ENCODE results near the gene C19orf25. TPM values are rescaled to one million over a fixed set of nuclear protein-coding genes. Genes with fewer than 3 reads are reported as not detected.

C19orf25 gene
- total RNA-seq, 6 experiments from 2014 or later, result 12.2 to 32.7 (median 15.3) TPM

DNA sequence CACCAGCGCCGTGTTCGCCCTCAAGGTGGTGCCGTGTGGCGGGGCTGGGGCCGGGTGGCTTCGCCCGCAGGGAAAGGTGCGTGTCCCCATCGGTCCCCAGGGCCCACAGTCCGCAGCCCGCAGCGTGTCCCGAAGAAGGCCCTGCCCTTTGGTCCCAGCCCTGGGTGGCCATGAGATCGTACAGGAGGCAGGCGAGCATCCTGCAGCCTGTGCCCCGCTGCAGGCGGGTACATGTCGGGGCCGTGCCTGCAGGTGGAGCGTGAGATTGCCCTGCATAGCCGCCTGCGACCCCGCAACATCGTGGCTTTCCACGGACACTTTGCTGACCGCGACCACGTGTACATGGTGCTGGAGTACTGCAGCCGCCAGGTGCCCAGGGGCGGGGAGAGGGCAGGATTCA lies 46.3 kb upstream of the C19orf25 start:
- intact Hi-C loops (cut with DNase I), result no loop called here
- no peak for TF ChIP-seq POLR2A (IDR thresholded peaks at IDR 0.05)
- TF ChIP-seq, protein P1, sequence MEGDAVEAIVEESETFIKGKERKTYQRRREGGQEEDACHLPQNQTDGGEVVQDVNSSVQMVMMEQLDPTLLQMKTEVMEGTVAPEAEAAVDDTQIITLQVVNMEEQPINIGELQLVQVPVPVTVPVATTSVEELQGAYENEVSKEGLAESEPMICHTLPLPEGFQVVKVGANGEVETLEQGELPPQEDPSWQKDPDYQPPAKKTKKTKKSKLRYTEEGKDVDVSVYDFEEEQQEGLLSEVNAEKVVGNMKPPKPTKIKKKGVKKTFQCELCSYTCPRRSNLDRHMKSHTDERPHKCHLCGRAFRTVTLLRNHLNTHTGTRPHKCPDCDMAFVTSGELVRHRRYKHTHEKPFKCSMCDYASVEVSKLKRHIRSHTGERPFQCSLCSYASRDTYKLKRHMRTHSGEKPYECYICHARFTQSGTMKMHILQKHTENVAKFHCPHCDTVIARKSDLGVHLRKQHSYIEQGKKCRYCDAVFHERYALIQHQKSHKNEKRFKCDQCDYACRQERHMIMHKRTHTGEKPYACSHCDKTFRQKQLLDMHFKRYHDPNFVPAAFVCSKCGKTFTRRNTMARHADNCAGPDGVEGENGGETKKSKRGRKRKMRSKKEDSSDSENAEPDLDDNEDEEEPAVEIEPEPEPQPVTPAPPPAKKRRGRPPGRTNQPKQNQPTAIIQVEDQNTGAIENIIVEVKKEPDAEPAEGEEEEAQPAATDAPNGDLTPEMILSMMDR (IDR thresholded peaks at IDR 0.05), result no peak
- no peaks in the 10 kb centered on the region for H3K4me1 ChIP-seq
- WGBS (ENCODE audit: insufficient coverage, low coverage, low lambda C conversion rate, missing lambda C conversion rate), result no CpG with 5 or more reads among the region's 31 CpGs
- no peaks in the 10 kb centered on the region for H3K36me3 ChIP-seq
- DNase-seq (no peak), ATAC-seq (no peak)
- no peaks in the 10 kb centered on the region for H3K9me3 ChIP-seq
- no peaks in the 10 kb centered on the region for H3K27me3 ChIP-seq
- no peak overlapping the region for H3K27ac ChIP-seq
- H3K4me3 ChIP-seq, result no peak overlapping the region

DNA sequence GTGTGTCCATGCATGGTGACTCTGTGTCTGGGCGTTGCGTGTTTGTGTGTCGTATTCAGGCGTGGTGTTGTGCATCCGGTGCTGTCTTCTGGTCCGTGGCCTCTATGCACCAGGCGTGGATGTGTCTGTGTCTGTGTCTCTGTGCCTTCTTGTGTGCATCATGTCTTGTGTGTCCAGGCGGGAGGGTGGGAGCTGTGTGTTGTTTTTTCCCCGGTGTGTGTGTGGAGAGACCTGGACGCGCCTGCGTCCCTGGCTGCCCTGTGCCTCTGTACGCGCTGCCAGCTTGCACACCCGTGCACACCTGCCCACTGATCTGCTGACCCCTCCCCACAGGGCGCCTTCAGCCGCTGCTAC lies 45.9 kb upstream of the C19orf25 start:
- Histone ChIP-seq H3K9me3 (no peaks in the 10 kb centered on the region), H3K27ac (no peak overlapping the region), H3K4me1 (no peaks in the 10 kb centered on the region), H3K4me3 (no peak overlapping the region), H3K27me3 (no peaks in the 10 kb centered on the region), H3K36me3 (no peaks in the 10 kb centered on the region)
- no peak for DNase-seq
- ATAC-seq, result no peak
- no peak for TF ChIP-seq POLR2A (IDR thresholded peaks at IDR 0.05)
- TF ChIP-seq, protein P1 (IDR thresholded peaks at IDR 0.05), result no peak
- intact Hi-C loops (cut with DNase I), result no loop called here
- WGBS (ENCODE audit: insufficient coverage, low coverage, low lambda C conversion rate, missing lambda C conversion rate), result 80% methylated on average over 1 of the region's 17 CpGs

DNA sequence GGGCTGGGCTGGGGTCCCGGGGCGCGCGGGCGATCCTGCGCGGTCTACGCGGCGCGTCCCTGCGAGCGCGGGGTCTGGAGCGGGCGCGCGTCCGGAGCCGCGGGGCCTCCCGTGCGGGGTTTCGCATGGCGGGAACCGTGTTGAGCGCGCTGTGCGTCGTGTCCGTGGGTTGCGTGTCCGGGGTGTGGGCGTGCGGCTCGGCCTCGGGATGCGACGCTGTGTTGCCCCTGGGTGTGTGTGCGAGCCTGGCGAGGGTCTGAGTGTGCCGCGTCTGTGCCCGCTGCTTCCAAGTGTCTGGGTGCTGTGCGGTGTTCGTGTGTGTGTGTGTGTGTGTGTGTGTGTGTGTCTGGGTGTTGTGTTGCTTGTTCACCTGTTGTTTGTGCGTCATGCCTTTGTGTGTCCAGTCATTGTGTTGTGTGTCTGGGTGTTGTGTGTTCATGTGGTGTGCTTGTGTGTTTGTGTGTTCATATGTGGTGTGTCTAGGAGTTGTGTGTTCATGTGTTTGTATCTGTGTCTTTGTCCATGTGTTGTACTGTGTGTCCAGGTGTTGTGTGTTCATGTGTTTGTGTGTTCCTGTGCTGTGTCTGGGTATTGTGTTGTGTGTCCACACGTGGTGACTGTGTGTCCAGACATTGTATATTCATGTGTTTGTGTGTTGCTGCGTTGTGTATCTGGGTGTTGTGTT lies 45.4 kb upstream of the C19orf25 start:
- Histone ChIP-seq H3K36me3 (no peaks in the 10 kb centered on the region), H3K27me3 (no peaks in the 10 kb centered on the region), H3K4me1 (no peaks in the 10 kb centered on the region), H3K9me3 (no peaks in the 10 kb centered on the region), H3K4me3 (no peak overlapping the region), H3K27ac (no peak overlapping the region)
- ATAC-seq (no peak), DNase-seq (no peak)
- intact Hi-C loops (cut with DNase I), result no loop called here
- 19% methylated on average over 4 of the region's 49 CpGs for WGBS (ENCODE audit: insufficient coverage, low coverage, low lambda C conversion rate, missing lambda C conversion rate)
- no peak for TF ChIP-seq POLR2A (IDR thresholded peaks at IDR 0.05)
- TF ChIP-seq, protein P1 (IDR thresholded peaks at IDR 0.05), result no peak

- Histone ChIP-seq H3K4me1 (no peaks in the 10 kb centered on the region), H3K27ac (no peak within 1 kb of the TSS), H3K4me3 (no peak within 1 kb of the TSS), H3K9me3 (no peaks in the 10 kb centered on the region), H3K36me3 (no peaks in the 10 kb centered on the region), H3K27me3 (no peaks in the 10 kb centered on the region)
- no peak for DNase-seq
- no peak for ATAC-seq
- 35% methylated on average over 6 of the region's 92 CpGs for WGBS (ENCODE audit: insufficient coverage, low coverage, low lambda C conversion rate, missing lambda C conversion rate)
- TF ChIP-seq, protein P1 (IDR thresholded peaks at IDR 0.05), result no peak
- TF ChIP-seq POLR2A (IDR thresholded peaks at IDR 0.05), result no peak
- intact Hi-C loops (cut with DNase I), result no loop called here
Observed at GRCh38 chr19:1523412-1524286, 44.6 kb upstream of the C19orf25 start, which contains the start of gene PLK5. Gene PLK5, plus strand, starts transcription at chr19:1524077. Its CDS starts 2,920 bp downstream, at chr19:1526997.

Data from right lobe of liver (tissue), 6 donors.